Neural cell (in vitro differentiated cells): Measurements from ENCODE around the gene SPZ1.

Experiments used
- CTCF ChIP-seq: fragments of 450-650 bp; IDR thresholded peaks from 2 replicates; pipeline ENCODE4 v1.5.1; 2014; ENCODE audit warnings: antibody characterized with exemption, mild to moderate bottlenecking, moderate library complexity; ENCODE audit not compliant: poor library complexity, severe bottlenecking
- EP300 ChIP-seq: fragments of 450-650 bp; conservative IDR thresholded peaks from 2 replicates; pipeline ENCODE4 v1.6.1; 2014; ENCODE audit warnings: antibody characterized with exemption, mild to moderate bottlenecking, moderate library complexity; ENCODE audit not compliant: poor library complexity, severe bottlenecking
- EZH2 ChIP-seq: fragments of 200-600, 300-800 bp; shearing (Covaris generic), sonication (generic); IDR thresholded peaks from 2 replicates; pipeline ENCODE4 v1.6.1; 2014; ENCODE audit warnings: antibody characterized with exemption, low read length, borderline replicate concordance, mild to moderate bottlenecking; ENCODE audit not compliant: insufficient read depth, poor library complexity, severe bottlenecking
- MXI1 ChIP-seq: fragments of 450-650 bp; conservative IDR thresholded peaks from 2 replicates; pipeline ENCODE4 v1.6.1; 2014; ENCODE audit warnings: antibody characterized with exemption, mild to moderate bottlenecking; ENCODE audit not compliant: poor library complexity, severe bottlenecking
- POLR2AphosphoS5 ChIP-seq: IDR thresholded peaks from 2 replicates; pipeline ENCODE4 v1.6.1; 2012
- REST ChIP-seq: IDR thresholded peaks from 2 replicates; pipeline ENCODE4 v1.6.1; 2012; ENCODE audit warnings: borderline replicate concordance
- SMC3 ChIP-seq: fragments of 450-650 bp; conservative IDR thresholded peaks from 2 replicates; pipeline ENCODE4 v1.6.1; 2014; ENCODE audit warnings: antibody characterized with exemption, mild to moderate bottlenecking, moderate library complexity; ENCODE audit not compliant: poor library complexity

GRCh38 chr5:80277191-80277590, 42.6 kb upstream of the SPZ1 start:
- TF ChIP-seq MXI1 = no peak
- TF ChIP-seq CTCF = no peak
- TF ChIP-seq POLR2AphosphoS5 = no peak
- no peak for TF ChIP-seq EZH2
- no peak for TF ChIP-seq REST
- no peak for TF ChIP-seq EP300
- no peak for TF ChIP-seq SMC3
